ENCODE results near the gene RPS3. TPM values are rescaled to one million over a fixed set of nuclear protein-coding genes. Genes with fewer than 3 reads are reported as not detected.

RPS3 gene
- total RNA-seq, 1 donor from 2014 or later: 511 TPM

DNA sequence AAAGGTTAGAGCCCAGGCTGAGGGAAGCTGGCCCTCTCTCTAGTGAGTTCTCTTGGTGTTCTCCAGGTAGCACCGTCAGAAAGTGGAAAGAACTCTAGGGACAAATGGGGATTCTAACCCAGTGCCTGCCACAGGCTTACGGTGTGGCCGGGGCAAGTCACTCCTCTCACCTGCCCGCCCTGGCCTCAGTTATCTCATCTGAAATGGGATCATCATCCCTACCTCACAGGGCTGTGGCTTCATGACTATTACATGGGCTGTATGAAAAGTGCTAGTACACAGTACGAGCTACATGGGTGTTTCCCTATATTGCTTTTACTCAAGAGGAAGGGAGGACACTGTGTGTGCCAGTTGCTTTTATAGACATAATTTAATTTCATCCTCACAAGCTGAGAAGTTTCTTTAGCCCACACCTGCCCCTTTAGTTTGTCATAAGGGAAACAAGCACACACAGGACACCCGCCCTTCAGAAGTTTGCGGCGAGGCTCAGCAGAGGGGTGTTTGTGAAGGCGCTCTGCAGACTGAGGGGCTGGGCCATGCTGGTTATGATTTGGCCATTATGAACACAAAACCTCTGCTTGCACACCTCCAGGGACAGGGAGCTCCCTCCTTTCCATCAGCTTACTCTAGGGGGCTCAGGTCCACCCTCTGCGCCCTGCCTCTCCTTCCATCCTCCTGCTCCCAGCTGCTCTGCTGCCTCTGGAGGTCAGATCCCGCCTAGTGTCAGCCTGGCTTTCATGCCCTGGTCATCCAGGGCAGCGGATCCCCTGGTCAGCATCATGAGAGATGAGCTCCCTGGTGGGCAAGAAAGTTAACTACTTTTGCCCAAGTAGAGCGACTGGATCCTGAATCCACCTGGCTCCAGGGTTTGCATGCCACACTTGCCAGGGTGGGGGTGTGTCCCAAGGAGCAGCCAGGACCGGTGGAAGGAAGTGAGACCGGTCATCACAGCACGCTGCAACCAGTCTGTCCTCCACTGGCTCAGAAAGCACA is 32.5 kb downstream of the RPS3 start:
- H3K9me3 ChIP-seq: no peaks in the 10 kb centered on the region
- no peak for DNase-seq (ENCODE audit: low spot score in 2 of 2)

DNA sequence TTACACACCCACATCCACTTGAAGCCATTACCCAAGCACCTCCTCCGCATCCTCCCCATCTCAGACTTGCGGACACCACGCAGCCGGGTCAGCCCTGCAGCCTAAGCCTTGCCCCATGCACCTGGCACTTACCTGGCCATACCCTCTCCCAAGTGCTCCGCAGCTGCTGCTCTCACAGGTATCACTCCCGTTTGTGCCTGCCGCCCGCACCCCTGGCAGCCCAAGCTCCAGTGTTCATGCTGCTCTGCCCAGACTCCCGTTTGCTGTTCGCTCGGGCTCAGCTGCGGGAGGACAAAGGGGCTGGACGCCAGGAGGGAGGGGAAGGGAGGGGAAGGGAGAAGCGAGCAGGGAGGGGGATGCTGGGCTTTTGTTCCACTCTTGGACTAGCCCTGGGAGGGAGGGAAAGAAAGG is 33.6 kb downstream of the RPS3 start, which contains the start of gene KLHL35:
Gene KLHL35 (minus strand): TSS at position 293 of the 411 bp plus-strand sequence. CDS start 2,574 bp downstream, outside the sequence.
- intact Hi-C loops (cut with DNase I): loop anchor here (5.0 kb wide), 1 partner anchor 36 kb away; the partner anchor contains the start of gene RPS3
- H3K36me3 ChIP-seq: no peaks in the 10 kb centered on the region
- no peak within 1 kb of the TSS for H3K4me3 ChIP-seq
- no peaks in the 10 kb centered on the region for H3K9me3 ChIP-seq
- H3K27ac ChIP-seq: no peak within 1 kb of the TSS
- no peak for DNase-seq (ENCODE audit: low spot score in 2 of 2)
- no peaks in the 10 kb centered on the region for H3K27me3 ChIP-seq
- TF ChIP-seq, protein P1, sequence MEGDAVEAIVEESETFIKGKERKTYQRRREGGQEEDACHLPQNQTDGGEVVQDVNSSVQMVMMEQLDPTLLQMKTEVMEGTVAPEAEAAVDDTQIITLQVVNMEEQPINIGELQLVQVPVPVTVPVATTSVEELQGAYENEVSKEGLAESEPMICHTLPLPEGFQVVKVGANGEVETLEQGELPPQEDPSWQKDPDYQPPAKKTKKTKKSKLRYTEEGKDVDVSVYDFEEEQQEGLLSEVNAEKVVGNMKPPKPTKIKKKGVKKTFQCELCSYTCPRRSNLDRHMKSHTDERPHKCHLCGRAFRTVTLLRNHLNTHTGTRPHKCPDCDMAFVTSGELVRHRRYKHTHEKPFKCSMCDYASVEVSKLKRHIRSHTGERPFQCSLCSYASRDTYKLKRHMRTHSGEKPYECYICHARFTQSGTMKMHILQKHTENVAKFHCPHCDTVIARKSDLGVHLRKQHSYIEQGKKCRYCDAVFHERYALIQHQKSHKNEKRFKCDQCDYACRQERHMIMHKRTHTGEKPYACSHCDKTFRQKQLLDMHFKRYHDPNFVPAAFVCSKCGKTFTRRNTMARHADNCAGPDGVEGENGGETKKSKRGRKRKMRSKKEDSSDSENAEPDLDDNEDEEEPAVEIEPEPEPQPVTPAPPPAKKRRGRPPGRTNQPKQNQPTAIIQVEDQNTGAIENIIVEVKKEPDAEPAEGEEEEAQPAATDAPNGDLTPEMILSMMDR (IDR thresholded peaks at IDR 0.05): no peak
- H3K4me1 ChIP-seq: peaks cover 2 to 6% of the 10 kb centered on the region in 2 donors

More for the DNA sequence above, 32.5 kb downstream of the RPS3 start:
- TF ChIP-seq, protein P1 (IDR thresholded peaks at IDR 0.05): no peak
- intact Hi-C loops (cut with DNase I): loop anchor here (5.0 kb wide), 1 partner anchor 35 kb away; the partner anchor contains the start of gene RPS3
- H3K4me1 ChIP-seq: peaks cover 2 to 9% of the 10 kb centered on the region in 2 donors
- H3K27me3 ChIP-seq: no peaks in the 10 kb centered on the region
- H3K27ac ChIP-seq: no peak overlapping the region
- H3K4me3 ChIP-seq: no peak overlapping the region
- H3K36me3 ChIP-seq: no peaks in the 10 kb centered on the region

DNA sequence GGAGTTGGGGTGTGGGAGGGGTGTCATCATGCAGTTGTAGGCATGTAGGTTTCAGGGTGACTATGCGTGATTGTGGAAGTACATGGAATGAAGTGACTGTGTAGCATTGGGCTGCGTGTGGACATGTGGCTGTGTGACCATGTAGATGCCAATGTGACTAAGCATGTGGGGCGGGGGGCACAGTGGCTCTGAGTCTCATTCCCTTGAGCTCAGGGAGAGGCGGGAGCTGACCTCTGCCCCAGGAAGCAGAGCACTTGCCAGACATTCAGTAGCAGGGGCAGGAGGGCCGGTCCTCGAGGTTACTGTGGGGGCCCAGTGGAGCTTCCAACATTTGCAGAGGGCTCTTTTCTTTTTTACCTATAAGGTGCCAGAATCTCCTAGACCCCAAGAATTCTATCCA is 34.1 kb downstream of the RPS3 start:
- no peaks in the 10 kb centered on the region for H3K27me3 ChIP-seq
- H3K27ac ChIP-seq: no peak overlapping the region
- no peak overlapping the region for H3K4me3 ChIP-seq
- intact Hi-C loops (cut with DNase I): loop anchor here (5.0 kb wide), 1 partner anchor 36 kb away; the partner anchor contains the start of gene RPS3
- TF ChIP-seq, protein P1 (IDR thresholded peaks at IDR 0.05): no peak
- peaks cover 2 to 6% of the 10 kb centered on the region in 2 donors for H3K4me1 ChIP-seq
- no peaks in the 10 kb centered on the region for H3K9me3 ChIP-seq
- DNase-seq (ENCODE audit: low spot score in 2 of 2): no peak
- H3K36me3 ChIP-seq: no peaks in the 10 kb centered on the region

DNA sequence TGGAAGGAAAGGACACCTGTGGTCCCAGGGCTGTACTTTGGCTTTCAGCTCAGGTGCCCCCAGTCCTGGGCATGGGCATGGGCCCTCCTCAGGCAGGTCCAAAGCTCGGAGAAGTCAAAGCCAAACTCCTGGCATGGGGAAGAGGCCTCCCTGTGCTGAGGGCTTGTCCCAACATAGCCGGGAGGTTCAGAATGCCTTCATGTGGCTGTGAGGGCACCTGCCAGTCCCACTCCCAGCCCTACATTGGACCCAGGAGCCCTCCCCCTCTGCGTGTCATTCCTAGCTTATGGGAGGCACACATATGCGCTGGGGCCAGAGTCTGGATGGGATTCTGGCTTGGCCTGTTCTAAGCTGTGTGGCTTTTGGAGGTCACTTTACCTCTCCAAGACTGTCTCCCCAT is 34.7 kb downstream of the RPS3 start:
- Histone ChIP-seq H3K27ac (no peak overlapping the region), H3K4me1 (peaks cover 2 to 6% of the 10 kb centered on the region in 2 donors), H3K4me3 (no peak overlapping the region), H3K9me3 (no peaks in the 10 kb centered on the region), H3K27me3 (no peaks in the 10 kb centered on the region), H3K36me3 (no peaks in the 10 kb centered on the region)
- TF ChIP-seq, protein P1 (IDR thresholded peaks at IDR 0.05): no peak
- no peak for DNase-seq (ENCODE audit: low spot score in 2 of 2)
- intact Hi-C loops (cut with DNase I): loop anchor here (5.0 kb wide), 1 partner anchor 37 kb away; the partner anchor contains the start of gene RPS3

DNA sequence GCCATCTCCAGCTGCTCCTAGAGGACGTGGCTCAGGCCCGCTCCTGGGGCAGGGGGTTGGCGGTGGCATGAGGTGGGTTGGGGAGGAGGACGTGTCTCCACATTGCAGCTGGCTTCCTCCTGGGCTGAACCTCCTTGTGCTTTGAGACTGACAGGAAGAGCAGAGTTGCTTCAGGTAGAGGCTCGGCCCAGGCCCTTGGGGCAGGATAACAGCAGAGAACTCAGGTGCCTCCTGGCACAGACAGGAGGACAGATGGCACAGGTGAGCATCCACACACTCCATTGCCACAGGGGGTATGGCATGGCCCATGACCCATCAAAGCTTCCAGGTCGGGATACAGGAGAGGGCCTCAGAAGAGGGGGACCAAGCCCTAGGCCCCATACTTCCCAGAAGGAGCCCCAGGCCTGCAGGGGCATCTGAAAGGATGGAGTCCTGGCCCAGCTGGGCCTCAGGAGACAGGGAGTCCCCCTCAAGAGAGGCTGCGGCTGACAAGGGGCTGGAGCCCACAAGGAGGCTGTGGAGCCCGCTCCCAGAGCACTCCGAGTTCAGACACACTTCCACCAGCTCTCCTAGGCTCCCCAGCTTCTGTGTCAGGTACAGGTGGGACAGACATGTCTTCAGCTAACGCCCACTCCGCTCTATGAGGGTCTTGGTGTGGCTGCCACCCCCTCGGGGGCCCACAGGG is 35.7 kb downstream of the RPS3 start:
- no peaks in the 10 kb centered on the region for H3K36me3 ChIP-seq
- H3K27me3 ChIP-seq: no peaks in the 10 kb centered on the region
- TF ChIP-seq, protein P1 (IDR thresholded peaks at IDR 0.05): no peak
- no peak overlapping the region for H3K27ac ChIP-seq
- H3K4me3 ChIP-seq: no peak overlapping the region
- DNase-seq (ENCODE audit: low spot score in 2 of 2): no peak
- H3K4me1 ChIP-seq: peaks cover 2 to 4% of the 10 kb centered on the region in 2 donors
- H3K9me3 ChIP-seq: no peaks in the 10 kb centered on the region
- intact Hi-C loops (cut with DNase I): loop anchor here (5.0 kb wide), 1 partner anchor 38 kb away; the partner anchor contains the start of gene RPS3

Measured in ascending aorta (tissue), 2 donors.